HK-2 (cell line): ENCODE measurements around the gene COL4A3.

Source experiments
- DNase-seq: peaks from one replicate; pipeline ENCODE4 v3.0.0-alpha.2; 2018; ENCODE audit not compliant: unreplicated experiment

The COL4A3 gene

DNA sequence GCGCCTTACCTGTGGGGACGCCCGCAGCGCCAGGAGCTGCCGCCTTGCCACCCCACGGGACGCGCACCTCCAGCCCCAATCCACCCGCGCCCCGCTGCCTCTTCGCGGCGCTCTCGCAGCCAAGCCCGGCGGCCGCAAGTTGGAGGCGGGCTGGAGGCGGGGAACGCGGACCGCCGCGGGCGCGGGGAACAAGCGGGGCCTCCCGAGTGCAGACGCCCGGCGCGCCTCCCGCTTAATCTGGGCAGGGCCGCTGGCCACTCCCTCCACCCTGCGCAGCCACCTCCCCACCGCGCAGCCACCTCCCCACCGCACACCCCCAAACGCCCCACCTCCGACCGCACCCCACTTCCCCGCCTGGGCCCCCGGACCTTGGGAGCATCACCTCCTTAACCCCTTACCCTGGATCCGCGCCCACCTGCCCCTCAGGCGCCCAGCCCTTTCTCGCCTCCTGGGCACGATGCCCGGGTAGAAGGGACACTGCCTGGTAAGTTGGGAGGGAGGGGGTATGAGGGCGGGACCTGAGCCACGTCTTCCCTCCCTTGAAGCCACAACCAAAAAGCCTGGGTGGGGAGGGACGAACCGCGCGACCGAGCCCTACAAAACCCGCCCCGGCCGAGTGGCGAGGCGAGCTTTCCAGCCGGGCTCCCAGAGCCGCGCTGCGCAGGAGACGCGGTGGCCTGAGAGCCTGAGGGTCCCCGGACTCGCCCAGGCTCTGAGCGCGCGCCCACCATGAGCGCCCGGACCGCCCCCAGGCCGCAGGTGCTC lies at the start of gene COL4A3, which contains the start of gene COL4A4:
TSS of gene COL4A3 (plus strand) at position 627 of the 765 bp plus-strand sequence. CDS start at position 730, 103 bp downstream.
TSS of gene COL4A4 (minus strand) at position 208 of the 765 bp plus-strand sequence. CDS start 16,722 bp downstream, outside the sequence.
- DNase-seq: peak; percentile 10

GRCh38 chr2:227115761-227116160 lies 48.7 kb upstream of the COL4A3 start:
- no peak for DNase-seq

GRCh38 chr2:227117027-227117426 lies 47.4 kb upstream of the COL4A3 start:
- DNase-seq: no peak

DNA sequence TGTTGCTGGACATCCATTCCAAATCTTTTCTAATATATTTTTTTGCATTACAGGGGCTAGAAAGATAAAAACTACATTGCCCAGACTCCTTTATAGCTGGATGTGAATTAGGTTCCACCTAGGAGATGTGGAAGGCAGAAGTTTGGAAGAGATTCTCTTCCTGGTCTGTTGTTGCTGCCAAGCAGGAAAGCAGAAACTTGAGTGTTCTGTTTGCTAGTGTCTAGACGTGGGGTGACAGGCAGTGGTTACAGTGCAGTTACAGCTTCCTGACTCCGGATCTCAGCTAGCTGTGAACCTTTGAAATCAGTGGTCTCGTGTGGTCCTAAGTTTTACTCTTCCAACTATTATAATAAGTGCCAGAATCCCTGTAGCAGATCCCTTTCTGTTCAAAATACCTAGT lies 46.6 kb upstream of the COL4A3 start:
- DNase-seq: no peak

- no peak for DNase-seq
Measured at GRCh38 chr2:227118353-227118752, 46.1 kb upstream of the COL4A3 start.

GRCh38 chr2:227123697-227124096 lies 40.7 kb upstream of the COL4A3 start:
- no peak for DNase-seq

GRCh38 chr2:227124811-227125210 lies 39.6 kb upstream of the COL4A3 start:
- no peak for DNase-seq

DNA sequence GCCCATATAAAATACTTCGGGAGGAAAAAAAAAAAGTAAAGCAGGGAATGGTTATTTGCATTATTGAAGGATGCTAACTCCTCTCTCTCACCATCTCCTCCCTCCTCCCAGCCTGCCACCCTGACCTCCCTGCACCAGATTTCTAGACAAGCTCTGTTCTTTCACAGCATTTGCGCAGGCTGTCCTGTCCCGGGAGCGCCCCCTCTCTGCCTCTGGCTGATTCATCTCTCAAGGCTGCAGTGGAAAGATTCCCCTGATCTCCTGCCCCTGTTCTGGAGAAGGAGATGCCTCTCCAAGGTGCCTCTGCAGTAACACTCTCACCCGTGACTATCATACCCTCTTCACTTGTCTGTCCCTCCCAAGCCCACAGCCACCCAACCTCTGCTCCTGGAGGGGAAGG lies 38.9 kb upstream of the COL4A3 start:
- no peak for DNase-seq

GRCh38 chr2:227127201-227127600 lies 37.2 kb upstream of the COL4A3 start:
- no peak for DNase-seq

DNA sequence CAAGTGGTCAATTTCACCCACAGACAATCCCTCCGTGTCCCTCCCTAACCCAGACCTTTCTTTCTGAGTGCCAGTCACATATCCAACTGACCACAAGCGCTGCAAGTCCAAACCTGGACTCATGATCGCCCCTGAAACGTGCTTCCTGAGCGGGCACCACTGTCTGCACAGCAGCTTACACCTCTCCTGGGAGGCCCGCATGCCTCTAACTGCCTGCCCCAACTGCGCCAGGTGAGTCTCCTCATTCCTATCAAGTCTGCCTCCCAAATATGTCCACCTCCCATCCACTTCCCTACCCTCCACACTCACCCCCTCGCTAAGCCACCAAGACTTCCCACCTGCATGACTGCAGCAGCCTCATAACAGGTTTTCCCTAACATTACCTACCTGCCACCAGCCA lies 33.8 kb upstream of the COL4A3 start:
- no peak for DNase-seq

DNA sequence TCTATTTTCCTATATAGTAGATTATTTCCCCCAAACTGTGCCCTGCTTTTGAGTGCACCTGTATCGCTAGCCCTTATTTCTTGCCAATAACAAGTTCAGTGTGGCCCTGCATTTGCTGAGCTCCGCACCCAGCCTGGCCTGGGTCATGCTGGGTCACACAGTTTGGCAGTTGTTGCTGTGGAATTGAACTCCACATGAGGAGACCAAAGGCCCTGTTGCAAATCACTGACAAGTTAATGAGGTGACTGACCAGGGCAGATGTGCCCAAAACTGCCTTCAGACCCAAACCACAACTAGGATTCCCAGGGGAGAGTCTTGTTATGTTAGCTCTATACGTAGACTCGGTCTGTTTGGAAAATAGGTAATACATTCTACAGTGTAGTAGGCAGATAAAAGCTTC lies 31.4 kb upstream of the COL4A3 start:
- DNase-seq: no peak

DNA sequence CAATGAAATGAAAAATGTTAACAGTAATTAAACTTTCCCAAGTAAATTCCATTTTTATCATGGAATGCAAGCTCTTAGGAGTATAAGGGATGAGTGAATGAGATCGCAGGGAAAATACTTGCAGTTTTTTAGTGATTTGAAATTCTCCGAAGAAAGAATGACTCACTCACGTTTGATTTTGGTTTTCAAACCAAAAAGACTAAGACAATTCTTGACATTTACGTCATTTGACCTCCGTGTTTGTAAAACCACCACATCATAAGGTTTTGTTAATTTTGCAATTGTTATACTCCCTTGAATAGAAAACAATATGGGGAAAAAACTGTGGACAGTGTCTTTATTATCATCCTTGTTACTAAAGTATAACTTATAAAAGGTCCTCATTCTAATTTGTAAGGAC lies 29.8 kb upstream of the COL4A3 start:
- no peak for DNase-seq

GRCh38 chr2:227141301-227141700 lies 23.1 kb upstream of the COL4A3 start:
- no peak for DNase-seq

DNA sequence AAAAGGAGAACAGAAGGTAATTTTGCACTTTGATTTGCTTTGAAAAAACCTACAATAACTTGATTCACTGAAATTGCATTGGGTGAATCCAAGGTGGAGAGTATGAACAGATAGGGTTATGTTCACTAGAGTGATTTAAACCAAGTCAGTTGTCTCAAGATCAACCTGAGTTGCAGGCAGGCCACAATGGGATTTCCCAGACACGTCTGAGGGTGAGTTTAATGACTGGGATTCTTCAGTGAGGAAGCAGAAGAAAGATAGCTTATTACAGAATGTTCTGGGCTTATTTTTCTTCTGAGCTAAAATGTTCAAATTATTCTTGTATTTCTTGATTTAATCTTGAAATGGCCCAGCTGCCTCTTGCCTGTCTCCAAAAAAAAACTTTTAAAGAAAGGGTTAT lies 20.5 kb upstream of the COL4A3 start:
- no peak for DNase-seq

DNA sequence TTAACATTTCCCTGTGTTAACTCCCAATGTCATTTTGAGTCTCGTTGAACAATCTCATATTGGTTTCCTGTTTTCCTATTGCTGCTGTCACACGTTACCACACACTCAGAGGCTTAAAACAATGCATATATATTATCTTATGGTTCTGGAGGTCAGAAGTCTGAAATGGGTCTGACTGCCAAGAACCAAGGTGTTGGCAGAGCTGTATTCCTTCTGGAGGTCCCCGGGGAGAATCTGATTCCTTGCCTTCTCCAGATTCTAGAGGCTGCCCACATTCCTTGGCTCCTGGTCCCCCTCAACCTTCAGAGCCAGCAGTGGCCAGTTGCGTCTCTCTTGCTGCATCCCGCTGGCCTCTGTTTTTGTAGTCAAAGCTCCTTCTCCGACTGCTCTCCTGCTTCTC lies 18.0 kb upstream of the COL4A3 start:
- no peak for DNase-seq

DNA sequence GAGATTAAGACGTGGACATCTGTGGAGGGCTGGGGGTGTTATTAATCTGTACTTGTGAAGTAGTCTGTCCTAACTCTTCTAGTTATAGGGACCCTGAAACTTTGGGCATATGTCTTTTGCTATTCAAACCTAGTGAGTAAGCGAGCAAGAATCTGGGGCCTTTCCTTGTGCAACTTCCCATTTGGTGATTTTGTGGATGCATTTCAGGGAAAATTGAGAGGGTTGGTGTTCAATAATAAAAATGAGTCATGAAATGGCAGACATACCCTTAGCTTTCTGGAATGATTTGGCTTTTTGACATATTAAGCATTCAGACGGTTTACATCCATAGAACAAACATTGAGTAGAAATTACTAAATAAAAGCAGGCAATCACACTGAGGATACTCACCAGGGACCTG lies 17.4 kb upstream of the COL4A3 start:
- no peak for DNase-seq

DNA sequence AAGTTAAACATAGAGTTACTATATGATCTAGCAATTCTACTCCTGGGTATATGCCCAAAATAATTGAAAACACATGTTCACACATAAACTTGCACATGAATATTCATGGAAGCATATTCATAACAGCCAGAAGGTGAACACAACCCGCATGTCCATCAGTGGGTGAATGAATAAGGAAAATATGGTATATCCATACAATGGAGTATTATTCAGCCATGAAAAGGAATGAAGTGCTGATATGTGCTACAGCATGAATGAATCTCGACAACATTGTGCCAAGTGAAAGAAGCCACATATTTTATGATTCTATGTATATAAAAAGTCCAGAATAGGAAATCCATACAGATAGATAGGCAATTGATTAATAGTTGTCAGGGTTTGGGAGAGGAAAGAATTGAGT lies 16.3 kb upstream of the COL4A3 start:
- no peak for DNase-seq

DNA sequence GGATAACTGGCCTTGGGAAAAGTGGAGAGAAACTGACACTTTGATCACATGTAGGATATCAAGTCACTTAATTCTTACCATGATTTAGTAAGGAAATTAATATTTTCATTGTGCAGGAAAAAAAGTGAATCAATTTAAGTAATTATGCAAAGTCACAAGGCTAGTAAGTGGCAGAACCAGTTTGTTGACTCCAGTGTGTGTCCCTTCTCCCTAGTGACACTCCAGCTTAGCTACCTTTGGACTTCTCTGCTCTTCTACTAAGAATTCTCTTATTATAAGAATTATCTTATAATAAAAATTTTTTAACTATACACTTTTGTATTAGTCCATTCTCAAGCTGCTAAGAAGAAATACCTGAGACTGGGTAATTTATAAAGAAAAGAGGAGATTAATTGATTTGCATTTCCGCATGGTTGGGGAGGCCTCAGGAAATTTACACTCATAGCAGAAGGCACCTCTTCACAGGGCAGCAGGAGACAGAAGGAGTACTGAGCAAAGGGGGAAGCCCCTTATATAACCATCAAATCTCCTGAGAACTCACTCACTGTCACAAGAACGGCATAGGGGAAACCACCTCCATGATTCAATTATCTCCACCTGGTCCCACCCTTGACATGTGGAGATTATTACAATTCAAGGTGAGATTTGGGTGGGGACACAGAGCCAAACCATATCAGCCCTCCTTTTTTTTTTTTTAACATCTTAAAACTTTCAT lies 14.0 kb upstream of the COL4A3 start:
- DNase-seq: no peak

DNA sequence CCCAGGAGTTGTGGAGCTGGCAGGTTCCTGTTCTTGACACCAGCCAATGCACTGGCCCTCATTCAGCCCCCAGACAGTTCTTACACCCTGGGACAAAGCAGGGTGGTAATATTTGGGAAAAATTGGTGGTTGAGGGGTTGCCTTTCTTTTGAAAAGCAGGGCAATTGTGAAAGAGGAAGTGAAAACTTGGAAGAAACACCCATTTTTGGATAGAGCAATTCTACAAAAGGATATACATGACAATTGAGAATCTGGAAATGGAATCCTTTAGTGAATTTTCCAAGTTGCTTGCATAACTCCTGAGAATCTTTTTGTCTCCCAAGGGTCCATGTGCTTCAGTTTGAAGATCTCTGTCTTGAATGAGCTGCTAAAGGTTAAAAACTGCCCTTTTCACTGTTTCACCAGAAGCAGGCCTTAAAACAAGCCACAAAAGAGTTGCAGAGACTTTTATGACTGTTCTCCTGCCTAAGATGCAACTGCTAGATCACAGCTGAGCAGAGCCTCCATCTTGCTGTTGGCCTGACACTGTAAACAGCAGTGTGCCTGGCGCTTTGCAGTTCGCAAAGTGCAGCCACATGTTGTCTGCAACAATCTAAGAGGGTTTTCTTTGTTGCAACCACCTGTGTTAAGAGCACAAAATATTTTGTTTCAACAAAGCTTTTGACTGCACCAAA lies 12.2 kb upstream of the COL4A3 start:
- no peak for DNase-seq

DNA sequence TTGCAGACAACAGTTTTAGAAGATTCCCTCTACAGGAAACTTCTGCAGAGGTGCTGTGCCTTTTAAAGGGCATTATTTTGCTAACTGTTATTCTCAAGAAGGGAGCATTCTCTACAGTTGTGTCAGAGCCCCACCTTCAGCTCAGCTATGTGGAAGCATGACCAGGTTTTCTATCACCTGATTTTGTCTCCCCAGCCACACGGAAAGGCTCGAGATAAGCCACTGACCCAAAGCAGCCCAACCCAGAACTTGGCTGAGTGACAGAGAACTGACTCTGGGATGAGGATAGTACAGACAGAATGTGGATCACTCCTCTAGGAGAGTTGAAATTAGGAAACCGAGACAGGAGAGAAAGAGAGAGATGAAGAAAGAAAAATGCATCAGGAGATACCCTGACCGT lies 11.1 kb upstream of the COL4A3 start:
- no peak for DNase-seq

- DNase-seq: no peak
Measured at GRCh38 chr2:227153758-227154486, 10.5 kb upstream of the COL4A3 start.
